Thoracic aorta (tissue), 2 donors: ENCODE results near the gene AVL9. TPM values are rescaled to one million over a fixed set of nuclear protein-coding genes. Genes with fewer than 3 reads are reported as not detected.

ENCODE experiments used
- ATAC-seq: fragments of 150-250 bp; one replicate; pipeline ENCODE4 v1.8.0; 2017; ENCODE audit warnings: low read depth; ENCODE audit not compliant: insufficient number of reproducible peaks, low FRiP score
- DNase-seq: peaks from one replicate; pipeline ENCODE4 v3.0.0-alpha.2; 2020; ENCODE audit warnings: low spot score
- H3K27ac ChIP-seq, 2 donors: fragments of 200-600 bp; sonication (generic); 1 replicate in 1 of 2; 2 replicates in 1 of 2; pipeline ENCODE4 v1.5.1; 2016; ENCODE audit warnings: mild to moderate bottlenecking in 2 of 2, moderate library complexity in 2 of 2
- H3K27me3 ChIP-seq: fragments of 200-600 bp; sonication (generic); replicated peaks from 2 replicates; pipeline ENCODE4 v1.6.0; 2016; ENCODE audit warnings: mild to moderate bottlenecking; ENCODE audit not compliant: insufficient read depth
- H3K36me3 ChIP-seq: fragments of 200-600 bp; sonication (generic); one replicate; pipeline ENCODE4 v1.5.1; 2016
- H3K4me1 ChIP-seq, 2 donors: fragments of 200-600 bp; sonication (generic); 1 replicate in 1 of 2; 2 replicates in 1 of 2; pipeline versions ENCODE4 v1.5.1 to v1.6.0; 2016; ENCODE audit warnings: low read depth in 2 of 2, mild to moderate bottlenecking in 1 of 2; ENCODE audit not compliant: control insufficient read depth in 1 of 2
- H3K4me3 ChIP-seq: fragments of 200-600 bp; sonication (generic); 2 replicates; pipeline ENCODE4 v1.5.1; 2016; ENCODE audit warnings: mild to moderate bottlenecking
- H3K9me3 ChIP-seq: fragments of 200-600 bp; sonication (generic); 2 replicates; pipeline ENCODE4 v1.5.1; 2016
- CTCF ChIP-seq: fragments of 200-600 bp; sonication (generic); IDR thresholded peaks from one replicate; pipeline ENCODE4 v1.5.1; 2019; ENCODE audit warnings: antibody characterized with exemption
- total RNA-seq, 2 donors: library from RNA; depleted of rRNA; stranded (reverse); fragments of >200 nt; gene quantifications; one replicate each; pipeline versions ENCODE4 v1.1.0 to v1.2.3, GENCODE V29; 2016

Gene AVL9
- total RNA-seq, 2 donors from 2014 or later, result 18.3 to 19.5 TPM

DNA sequence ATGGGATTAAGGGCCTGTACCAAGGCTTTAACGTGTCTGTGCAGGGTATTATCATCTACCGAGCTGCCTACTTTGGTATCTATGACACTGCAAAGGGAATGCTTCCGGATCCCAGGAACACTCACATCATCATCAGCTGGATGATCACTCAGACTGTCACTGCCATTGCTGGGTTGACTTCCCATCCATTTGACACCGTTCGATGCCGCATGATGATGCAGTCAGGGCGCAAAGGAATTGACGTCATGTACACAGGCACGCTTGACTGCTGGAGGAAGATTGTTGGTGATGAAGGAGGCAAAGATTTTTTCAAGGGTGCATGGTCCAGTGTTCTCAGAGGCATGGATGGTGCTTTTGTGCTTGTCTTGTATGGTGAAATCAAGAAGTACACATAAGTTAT, 23.3 kb upstream of the AVL9 start:
- no peak overlapping the region for H3K27ac ChIP-seq
- H3K9me3 ChIP-seq, result no peaks in the 10 kb centered on the region
- no peaks in the 10 kb centered on the region for H3K36me3 ChIP-seq
- no peak overlapping the region for H3K4me3 ChIP-seq
- ATAC-seq (no peak), DNase-seq (no peak)
- H3K4me1 ChIP-seq, result no peaks in the 10 kb centered on the region
- no peak for TF ChIP-seq CTCF
- no peaks in the 10 kb centered on the region for H3K27me3 ChIP-seq

GRCh38 chr7:32474008-32474407, 21.3 kb upstream of the AVL9 start:
- DNase-seq (no peak), ATAC-seq (no peak)
- H3K4me3 ChIP-seq, result no peak overlapping the region
- no peak for TF ChIP-seq CTCF
- no peak overlapping the region for H3K27ac ChIP-seq
- no peaks in the 10 kb centered on the region for H3K9me3 ChIP-seq
- H3K36me3 ChIP-seq, result no peaks in the 10 kb centered on the region
- H3K4me1 ChIP-seq, result no peaks in the 10 kb centered on the region
- H3K27me3 ChIP-seq, result no peaks in the 10 kb centered on the region

DNA sequence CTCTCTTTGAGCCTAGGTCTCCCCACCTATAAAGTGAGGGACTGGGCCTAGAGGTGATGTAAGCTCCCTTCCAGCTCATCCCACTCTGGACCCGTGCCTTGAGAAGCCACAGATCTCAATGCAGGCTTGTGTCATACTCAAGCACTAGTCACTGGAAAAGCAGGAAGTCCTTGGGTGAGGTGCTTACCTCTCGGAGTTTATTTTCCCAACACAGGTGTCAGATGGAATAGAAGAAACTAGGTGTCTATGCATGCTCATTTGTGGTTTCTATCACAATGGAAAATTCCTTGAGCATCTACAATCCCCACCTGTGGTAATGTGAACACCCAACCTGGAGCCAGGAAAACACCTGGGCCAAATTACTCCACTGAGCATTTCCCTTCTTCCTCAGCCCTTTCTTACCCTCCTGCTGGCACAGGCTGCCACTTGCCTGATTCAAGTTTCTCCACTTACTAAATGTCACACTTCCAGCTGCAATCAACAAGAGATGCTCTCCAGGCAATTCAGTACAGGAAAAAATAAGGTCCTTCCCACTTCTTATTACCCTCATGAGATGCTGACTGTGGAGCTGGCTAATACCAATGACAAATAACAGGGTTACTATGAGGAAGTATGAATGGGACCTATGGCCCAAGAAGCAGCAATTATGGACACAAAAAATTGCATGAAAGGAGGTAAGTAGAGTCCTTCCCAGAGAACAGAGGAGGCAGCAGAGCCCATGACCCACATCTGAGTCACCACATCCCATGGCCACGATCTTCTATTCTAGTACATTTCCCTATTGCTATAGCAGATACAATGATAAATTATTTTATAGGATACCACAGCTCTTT, 18.3 kb upstream of the AVL9 start:
- no peaks in the 10 kb centered on the region for H3K36me3 ChIP-seq
- TF ChIP-seq CTCF, result no peak
- no peaks in the 10 kb centered on the region for H3K4me1 ChIP-seq
- no peak overlapping the region for H3K27ac ChIP-seq
- no peaks in the 10 kb centered on the region for H3K27me3 ChIP-seq
- no peaks in the 10 kb centered on the region for H3K9me3 ChIP-seq
- ATAC-seq, result no peak
- DNase-seq, result no peak
- H3K4me3 ChIP-seq, result no peak overlapping the region

DNA sequence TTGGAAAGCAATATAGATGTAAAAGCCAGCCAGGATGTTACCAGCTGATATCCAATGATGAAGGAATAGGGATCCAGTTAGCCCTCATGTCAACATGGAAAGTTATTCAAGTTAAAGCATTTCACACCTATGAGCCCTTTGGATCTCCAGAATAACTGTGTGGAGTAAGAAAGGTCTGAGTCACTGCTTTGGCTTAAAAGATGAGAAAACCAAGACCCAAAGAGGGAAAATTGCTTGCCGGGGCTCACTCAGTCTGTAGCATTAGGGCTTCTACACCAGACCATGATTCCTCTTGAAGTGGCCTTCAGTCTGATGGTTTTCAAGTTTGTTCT, 17.7 kb upstream of the AVL9 start:
- ATAC-seq, result no peak
- DNase-seq, result no peak
- H3K4me3 ChIP-seq, result no peak overlapping the region
- H3K27me3 ChIP-seq, result no peaks in the 10 kb centered on the region
- H3K27ac ChIP-seq, result no peak overlapping the region
- no peaks in the 10 kb centered on the region for H3K36me3 ChIP-seq
- no peaks in the 10 kb centered on the region for H3K4me1 ChIP-seq
- TF ChIP-seq CTCF, result no peak
- no peaks in the 10 kb centered on the region for H3K9me3 ChIP-seq

- Histone ChIP-seq H3K27me3 (no peaks in the 10 kb centered on the region), H3K4me1 (no peaks in the 10 kb centered on the region), H3K9me3 (no peaks in the 10 kb centered on the region), H3K36me3 (peaks cover 1% of the 10 kb centered on the region), H3K27ac (no peak overlapping the region), H3K4me3 (no peak overlapping the region)
- ATAC-seq (no peak), DNase-seq (no peak)
- TF ChIP-seq CTCF, result peak; percentile 45
Measured at GRCh38 chr7:32479574-32480200, 15.6 kb upstream of the AVL9 start.
